ENCODE data around the gene ALDH4A1. TPM values are rescaled to one million over a fixed set of nuclear protein-coding genes. Genes with fewer than 3 reads are reported as not detected.

ALDH4A1 gene, protein sequence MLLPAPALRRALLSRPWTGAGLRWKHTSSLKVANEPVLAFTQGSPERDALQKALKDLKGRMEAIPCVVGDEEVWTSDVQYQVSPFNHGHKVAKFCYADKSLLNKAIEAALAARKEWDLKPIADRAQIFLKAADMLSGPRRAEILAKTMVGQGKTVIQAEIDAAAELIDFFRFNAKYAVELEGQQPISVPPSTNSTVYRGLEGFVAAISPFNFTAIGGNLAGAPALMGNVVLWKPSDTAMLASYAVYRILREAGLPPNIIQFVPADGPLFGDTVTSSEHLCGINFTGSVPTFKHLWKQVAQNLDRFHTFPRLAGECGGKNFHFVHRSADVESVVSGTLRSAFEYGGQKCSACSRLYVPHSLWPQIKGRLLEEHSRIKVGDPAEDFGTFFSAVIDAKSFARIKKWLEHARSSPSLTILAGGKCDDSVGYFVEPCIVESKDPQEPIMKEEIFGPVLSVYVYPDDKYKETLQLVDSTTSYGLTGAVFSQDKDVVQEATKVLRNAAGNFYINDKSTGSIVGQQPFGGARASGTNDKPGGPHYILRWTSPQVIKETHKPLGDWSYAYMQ
- total RNA-seq = 12.0 and 12.7 TPM in 2 replicates

DNA sequence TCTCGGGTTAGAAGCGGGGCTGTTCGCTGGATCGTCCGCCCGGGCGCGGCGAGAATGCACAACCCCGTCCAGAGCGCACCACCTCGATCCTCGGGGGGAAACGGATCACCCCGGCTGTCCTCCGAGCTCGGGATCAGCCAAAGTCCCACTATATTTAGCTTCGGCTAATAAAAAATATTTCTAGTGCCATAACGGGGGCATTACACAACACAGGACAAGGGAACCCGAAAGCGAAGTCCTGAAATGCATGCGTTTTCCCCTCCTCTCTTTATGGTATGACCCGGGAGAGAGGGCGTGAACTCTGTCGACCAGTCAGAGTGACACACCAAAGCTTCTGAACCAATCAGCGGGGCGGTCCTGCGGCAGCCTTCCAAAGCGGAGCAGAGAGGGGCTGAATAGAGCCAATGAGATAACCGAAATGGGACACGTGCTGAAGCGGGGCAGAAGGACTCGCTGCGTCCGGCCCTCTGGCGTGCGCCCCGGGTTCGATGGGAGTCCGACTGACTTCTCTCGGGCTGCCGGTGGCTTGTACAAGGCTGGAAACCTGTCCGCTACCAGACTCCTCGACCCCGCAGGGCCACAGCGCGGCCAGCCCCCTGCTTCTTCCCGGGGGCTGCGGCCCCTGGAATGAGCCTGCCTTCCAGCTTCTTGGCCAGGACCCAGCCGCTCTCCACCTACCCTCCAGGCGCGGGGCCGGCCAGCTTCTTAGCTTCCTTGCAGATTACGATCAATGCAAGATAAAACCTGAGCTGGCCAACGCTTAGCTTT lies at the start of gene ALDH4A1:
Gene ALDH4A1, minus strand, starts transcription at position 33 of the 768 bp plus-strand sequence. Its CDS starts 32 bp downstream, at position 1.

DNA sequence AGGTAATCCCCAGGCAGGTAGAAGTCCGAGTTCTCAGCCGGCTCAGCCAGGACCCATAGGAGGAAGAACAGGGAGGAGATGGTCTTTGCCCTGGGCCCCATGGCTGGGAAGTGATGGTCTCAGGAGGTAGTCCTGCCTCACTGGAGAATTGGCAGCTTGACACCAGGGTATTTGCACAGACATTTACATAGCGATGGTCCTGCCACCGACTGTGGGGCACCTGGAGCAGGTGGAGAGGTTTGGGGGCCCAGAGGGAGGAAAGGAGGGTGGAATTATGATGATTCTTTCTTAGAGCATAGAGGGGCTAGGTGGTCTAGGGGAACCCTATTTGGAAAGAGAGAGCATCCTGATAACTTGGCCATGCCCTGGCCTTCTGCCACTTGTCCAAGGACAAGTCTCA lies 42.8 kb downstream of the ALDH4A1 start, which contains the start of gene TAS1R2:
Gene TAS1R2, minus strand, starts transcription at position 101 of the 400 bp plus-strand sequence. Its CDS starts 0 bp downstream, at position 101.

Other genes with a start within 250 kb of the ALDH4A1 start
- not detected in 2 replicates for gene TAS1R2, start 42.9 kb downstream of the ALDH4A1 start, total RNA-seq
- gene IFFO2, start 54.1 kb upstream of the ALDH4A1 start, total RNA-seq = 10.2 and 11.3 TPM in 2 replicates

All from aortic smooth muscle cell (primary cell).